ENCODE results near the gene LRP1B. TPM values are rescaled to one million over a fixed set of nuclear protein-coding genes. Genes with fewer than 3 reads are reported as not detected.

The LRP1B gene
- polyA plus RNA-seq, 1 of the 3 experiments (the other 2 are of a cell fraction) = 0.28 TPM

- Histone ChIP-seq H3K36me3 (replicated peaks in 1 of 2; ENCODE audit: control insufficient read depth in 1 of 2, insufficient read depth in 2 of 2, low read length in 1 of 2) (no peaks in the 10 kb centered on the region), H3K9me3 (no peaks in the 10 kb centered on the region), H3K79me2 (ENCODE audit: insufficient read depth) (no peaks in the 10 kb centered on the region), H3K27me3 (ENCODE audit: insufficient read depth) (no peaks in the 10 kb centered on the region), H3K4me2 (no peak overlapping the region), H2AFZ (ENCODE audit: low read depth) (no peak overlapping the region), H3K4me1 (ENCODE audit: control insufficient read depth in 1 of 2, insufficient read depth in 2 of 2, low read depth in 1 of 2, low read length in 1 of 2) (no peaks in the 10 kb centered on the region; a peak in 1 of 4 replicates), H3F3A (replicated peaks; ENCODE audit: insufficient read depth) (no peaks in the 10 kb centered on the region), H3K4me3 (ENCODE audit: low read depth in 2 of 2, low read length in 1 of 2) (no peak overlapping the region), H4K20me1 (ENCODE audit: insufficient read depth) (no peaks in the 10 kb centered on the region), H3K9ac (no peak overlapping the region), H3K9me2 (no peaks in the 10 kb centered on the region), H3K27ac (ENCODE audit: low read depth in 2 of 2, low read length in 1 of 2) (no peak overlapping the region)
- CTCF ChIA-PET = no interaction called here
- TF ChIP-seq MEF2A (IDR thresholded peaks at IDR 0.05; ENCODE audit: borderline replicate concordance, low read depth) = no peak
- POLR2A ChIA-PET = no interaction called here
- 74% methylated on average over 3 of the region's 3 CpGs for WGBS (ENCODE audit: low lambda C conversion rate)
- no peak for DNase-seq
Observed at GRCh38 chr2:142065700-142066099, 65.1 kb downstream of the LRP1B start.

- POLR2A ChIA-PET = no interaction called here
- Histone ChIP-seq H3F3A (replicated peaks; ENCODE audit: insufficient read depth) (no peaks in the 10 kb centered on the region), H3K27ac (ENCODE audit: low read depth in 2 of 2, low read length in 1 of 2) (no peak overlapping the region), H3K4me3 (ENCODE audit: low read depth in 2 of 2, low read length in 1 of 2) (no peak overlapping the region), H3K9me2 (no peaks in the 10 kb centered on the region), H3K9me3 (no peaks in the 10 kb centered on the region), H3K36me3 (replicated peaks in 1 of 2; ENCODE audit: control insufficient read depth in 1 of 2, insufficient read depth in 2 of 2, low read length in 1 of 2) (no peaks in the 10 kb centered on the region), H2AFZ (ENCODE audit: low read depth) (no peak overlapping the region), H3K4me1 (ENCODE audit: control insufficient read depth in 1 of 2, insufficient read depth in 2 of 2, low read depth in 1 of 2, low read length in 1 of 2) (no peaks in the 10 kb centered on the region; a peak in 1 of 4 replicates), H4K20me1 (ENCODE audit: insufficient read depth) (no peaks in the 10 kb centered on the region), H3K9ac (no peak overlapping the region), H3K79me2 (ENCODE audit: insufficient read depth) (no peaks in the 10 kb centered on the region), H3K27me3 (ENCODE audit: insufficient read depth) (no peaks in the 10 kb centered on the region), H3K4me2 (no peak overlapping the region)
- CTCF ChIA-PET = no interaction called here
- 80% methylated on average over 1 of the region's 1 CpG for WGBS (ENCODE audit: low lambda C conversion rate)
- no peak for DNase-seq
- TF ChIP-seq USF1 (IDR thresholded peaks at IDR 0.05; ENCODE audit: borderline replicate concordance, low read depth) (no peak), MEF2A (IDR thresholded peaks at IDR 0.05; ENCODE audit: borderline replicate concordance, low read depth) (no peak), TCF12 (IDR thresholded peaks at IDR 0.05) (no peak), YY1 (IDR thresholded peaks at IDR 0.05; ENCODE audit: low read depth) (no peak), GABPA (IDR thresholded peaks at IDR 0.05; ENCODE audit: low read depth) (no peak), CTCF (IDR thresholded peaks at IDR 0.05) (no peak), IRF3 (IDR thresholded peaks at IDR 0.05; ENCODE audit: low read depth, low read length) (no peak), SMC3 (IDR thresholded peaks at IDR 0.05; ENCODE audit: low read depth, low read length) (no peak), FOXM1 (IDR thresholded peaks at IDR 0.05; ENCODE audit: low read depth) (no peak), FOXJ3 (CRISPR knock-in tag; IDR thresholded peaks at IDR 0.05) (no peak), TEAD4 (IDR thresholded peaks at IDR 0.05; ENCODE audit: borderline replicate concordance, insufficient read depth) (no peak), GATA2 (CRISPR knock-in tag; IDR thresholded peaks at IDR 0.05) (no peak), ZBTB33 (IDR thresholded peaks at IDR 0.05; ENCODE audit: borderline replicate concordance, low read depth) (no peak), NFIC (IDR thresholded peaks at IDR 0.05; ENCODE audit: borderline replicate concordance) (no peak), EZH2phosphoT487 (IDR thresholded peaks at IDR 0.05; ENCODE audit: borderline replicate concordance, low read depth) (no peak), ELF1 (IDR thresholded peaks at IDR 0.05) (no peak)
Observed at GRCh38 chr2:142065156-142065555, 65.7 kb downstream of the LRP1B start.
